ENCODE measurements around the gene TMEM204. TPM values are rescaled to one million over a fixed set of nuclear protein-coding genes. Genes with fewer than 3 reads are reported as not detected.

Gene TMEM204
- polyA plus RNA-seq, 1 of the 3 experiments (the other 2 are of a cell fraction): 2.3 TPM

- Histone ChIP-seq H4K20me1 (ENCODE audit: insufficient read depth) (no peaks in the 10 kb centered on the region), H3K36me3 (replicated peaks in 1 of 2; ENCODE audit: control insufficient read depth in 1 of 2, insufficient read depth in 2 of 2, low read length in 1 of 2) (peaks cover 13 to 52% of the 10 kb centered on the region in 2 experiments), H3K4me3 (ENCODE audit: low read depth in 2 of 2, low read length in 1 of 2) (no peak overlapping the region), H3K27me3 (ENCODE audit: insufficient read depth) (no peaks in the 10 kb centered on the region), H3K9ac (no peak overlapping the region), H3K9me2 (no peaks in the 10 kb centered on the region), H3K27ac (ENCODE audit: low read depth in 2 of 2, low read length in 1 of 2) (no peak overlapping the region), H3F3A (replicated peaks; ENCODE audit: insufficient read depth) (no peaks in the 10 kb centered on the region), H3K4me2 (no peak overlapping the region), H2AFZ (ENCODE audit: low read depth) (no peak overlapping the region), H3K4me1 (ENCODE audit: control insufficient read depth in 1 of 2, insufficient read depth in 2 of 2, low read depth in 1 of 2, low read length in 1 of 2) (no peaks in the 10 kb centered on the region), H3K79me2 (ENCODE audit: insufficient read depth) (no peaks in the 10 kb centered on the region), H3K9me3 (no peaks in the 10 kb centered on the region)
- TF ChIP-seq SMC3 (IDR thresholded peaks at IDR 0.05; ENCODE audit: low read depth, low read length): no peak
- TF ChIP-seq USF1 (IDR thresholded peaks at IDR 0.05; ENCODE audit: borderline replicate concordance, low read depth): no peak
- no peak for TF ChIP-seq TCF12 (IDR thresholded peaks at IDR 0.05)
- no peak for TF ChIP-seq MEF2A (IDR thresholded peaks at IDR 0.05; ENCODE audit: borderline replicate concordance, low read depth)
- no peak for TF ChIP-seq RAD21 (IDR thresholded peaks at IDR 0.05; ENCODE audit: low read length)
- no peak for TF ChIP-seq EP300 (IDR thresholded peaks at IDR 0.05; ENCODE audit: borderline replicate concordance in 1 of 2, low read depth in 1 of 2, low read length in 1 of 2)
- no peak for TF ChIP-seq EZH2phosphoT487 (IDR thresholded peaks at IDR 0.05; ENCODE audit: borderline replicate concordance, low read depth)
- no peak for TF ChIP-seq CHD2 (IDR thresholded peaks at IDR 0.05; ENCODE audit: low read length, partially characterized antibody)
- no peak for TF ChIP-seq USF2 (IDR thresholded peaks at IDR 0.05; ENCODE audit: borderline replicate concordance, low read depth, low read length)
- TF ChIP-seq YY1 (IDR thresholded peaks at IDR 0.05; ENCODE audit: low read depth): no peak
- POLR2A ChIA-PET: no interaction called here
- DNase-seq: no peak
- CTCF ChIA-PET: no interaction called here
- WGBS (ENCODE audit: low lambda C conversion rate): 94% methylated on average over 15 of the region's 19 CpGs
Measured at GRCh38 chr16:1553946-1554825, 20.7 kb downstream of the TMEM204 start.

GRCh38 chr16:1554826-1555445 is 21.5 kb downstream of the TMEM204 start:
- H3K9me3 ChIP-seq: no peaks in the 10 kb centered on the region
- no peaks in the 10 kb centered on the region for H3F3A ChIP-seq (replicated peaks; ENCODE audit: insufficient read depth)
- no peak overlapping the region for H3K4me2 ChIP-seq
- no peaks in the 10 kb centered on the region for H3K9me2 ChIP-seq
- no peak for DNase-seq
- no peaks in the 10 kb centered on the region for H3K4me1 ChIP-seq (ENCODE audit: control insufficient read depth in 1 of 2, insufficient read depth in 2 of 2, low read depth in 1 of 2, low read length in 1 of 2)
- H3K4me3 ChIP-seq (ENCODE audit: low read depth in 2 of 2, low read length in 1 of 2): no peak overlapping the region
- H3K36me3 ChIP-seq (replicated peaks in 1 of 2; ENCODE audit: control insufficient read depth in 1 of 2, insufficient read depth in 2 of 2, low read length in 1 of 2): peaks cover 13 to 59% of the 10 kb centered on the region in 2 experiments
- H4K20me1 ChIP-seq (ENCODE audit: insufficient read depth): no peaks in the 10 kb centered on the region
- 94% methylated on average over 31 of the region's 34 CpGs for WGBS (ENCODE audit: low lambda C conversion rate)
- ChIA-PET CTCF (no interaction called here), POLR2A (no interaction called here)
- H3K9ac ChIP-seq: no peak overlapping the region
- no peak overlapping the region for H2AFZ ChIP-seq (ENCODE audit: low read depth)
- H3K79me2 ChIP-seq (ENCODE audit: insufficient read depth): no peaks in the 10 kb centered on the region
- H3K27me3 ChIP-seq (ENCODE audit: insufficient read depth): no peaks in the 10 kb centered on the region
- no peak overlapping the region for H3K27ac ChIP-seq (ENCODE audit: low read depth in 2 of 2, low read length in 1 of 2)
- TF ChIP-seq FOXJ3 (CRISPR knock-in tag; IDR thresholded peaks at IDR 0.05): no peak
- TF ChIP-seq FOSL2 (IDR thresholded peaks at IDR 0.05; ENCODE audit: borderline replicate concordance, low read depth): no peak
- TF ChIP-seq IRF3 (IDR thresholded peaks at IDR 0.05; ENCODE audit: low read depth, low read length): no peak
- TF ChIP-seq TCF12 (IDR thresholded peaks at IDR 0.05): no peak
- no peak for TF ChIP-seq SIN3A (IDR thresholded peaks at IDR 0.05; ENCODE audit: borderline replicate concordance, low read depth, low read length)
- no peak for TF ChIP-seq MXI1 (IDR thresholded peaks at IDR 0.05; ENCODE audit: low read depth, low read length)
- no peak for TF ChIP-seq RXRA (IDR thresholded peaks at IDR 0.05; ENCODE audit: borderline replicate concordance, low read depth)
- TF ChIP-seq RFX5 (IDR thresholded peaks at IDR 0.05; ENCODE audit: low read length): no peak
- no peak for TF ChIP-seq NRF1 (IDR thresholded peaks at IDR 0.05; ENCODE audit: low read depth, low read length)
